Right lobe of liver (tissue), 6 donors: Measurements from ENCODE around the gene ZBTB4. TPM values are rescaled to one million over a fixed set of nuclear protein-coding genes. Genes with fewer than 3 reads are reported as not detected.
A peak's percentile ranks its signal among the peaks of the same experiment; 100 is the strongest.

Experiments used
- ATAC-seq, 4 donors: fragments of 200-7000 bp; cut with Tn5 transposase; one replicate each; pipeline ENCODE4 v1.9.1; 2020; ENCODE audit warnings: mild to moderate bottlenecking in 4 of 4, moderate library complexity in 4 of 4
- DNase-seq, 3 donors: peaks; one replicate each; pipeline ENCODE4 v3.0.0-alpha.2; 2020
- H3K27ac ChIP-seq, 3 donors: fragments of 200-600 bp; one replicate each; pipeline ENCODE4 v1.8.0; 2022
- H3K27me3 ChIP-seq, 2 donors: fragments of 200-600 bp; one replicate each; pipeline ENCODE4 v1.8.0; 2022
- H3K36me3 ChIP-seq, 4 donors: fragments of 200-600 bp; sonication (generic) in 1 of 4; one replicate each; pipeline versions ENCODE4 v1.5.1 to v1.8.0; 2017 to 2022; ENCODE audit warnings: control low read depth in 1 of 4
- H3K4me1 ChIP-seq, 4 donors: fragments of 200-600 bp; sonication (generic) in 1 of 4; one replicate each; pipeline versions ENCODE4 v1.5.1 to v1.8.0; 2017 to 2022; ENCODE audit warnings: control low read depth in 1 of 4
- H3K4me3 ChIP-seq, 3 donors: fragments of 200-600 bp; one replicate each; pipeline ENCODE4 v1.8.0; 2022
- H3K9me3 ChIP-seq, 4 donors: fragments of 200-600 bp; sonication (generic) in 1 of 4; one replicate each; pipeline versions ENCODE4 v1.5.1 to v1.8.0; 2017 to 2022; ENCODE audit warnings: control low read depth in 1 of 4
- CTCF ChIP-seq, 4 donors: fragments of 200-600 bp in 3 of 4; fragments of 450-650 bp in 1 of 4; IDR thresholded peaks; one replicate each; pipeline versions ENCODE4 v1.5.1 to v1.8.0; 2016 to 2022; ENCODE audit warnings: antibody characterized with exemption in 4 of 4, mild to moderate bottlenecking in 2 of 4
- POLR2A ChIP-seq: fragments of 450-650 bp; IDR thresholded peaks from one replicate; pipeline ENCODE4 v1.6.1; 2017; ENCODE audit warnings: antibody characterized with exemption, mild to moderate bottlenecking
- WGBS: methylation state at CpG from one replicate; pipeline ENCODE4 v1.1.6; 2018; ENCODE audit warnings: low coverage, low lambda C conversion rate; ENCODE audit not compliant: insufficient coverage; ENCODE audit errors: missing lambda C conversion rate; 5-methylcytosine and 5-hydroxymethylcytosine counted together
- intact Hi-C, 2 donors: fragments of 100-400 bp; cut with DNase I; formaldehyde crosslinking; loops; one replicate each; pipeline versions ENCODE4 v1.11.2 to v1.14.1; 2022
- total RNA-seq, 6 experiments: library from RNA; depleted of rRNA in 2 of 6; stranded (reverse); fragments of >200 nt in 2 of 6; fragmentation: NEBNext Ultra II Directional in 3 of 6; extraction: Animal tissue kit (Norgen Biotek cat#: 25700) in 3 of 6; gene quantifications; one replicate each; pipeline versions ENCODE4 v1.1.0 to v1.2.4, GENCODE V29; 2016 to 2023
- donor health status: DM: no; HTN: yes; CAD: no.
- donor health status: DM: no; HTN: no; CAD: no.
- donor health status: DM: no; HTN: no; CAD: no.
- donor health status: DM: no; HTN: yes; CAD: no.
- donor health status: DM: no; HTN: yes; CAD: no.

Gene ZBTB4
- total RNA-seq, 6 experiments from 2014 or later = 5.7 to 10.5 (median 7.9) TPM

GRCh38 chr17:7513850-7514419 lies 34.5 kb upstream of the ZBTB4 start:
- intact Hi-C loops = loop anchor here (5.0 to 10.0 kb wide), 3 partner anchors 48 to 159 kb away; partner anchors contain the start of genes SENP3 (in 2 of the 2), KCTD11 (in 1 of the 2) and TMEM95 (in 1 of the 2)
- WGBS = 75% methylated on average over 17 of the region's 17 CpGs
- no peak overlapping the region for H3K27ac ChIP-seq
- DNase-seq = no peak
- H3K4me1 ChIP-seq = peaks cover 0 to 11% (median 0%) of the 10 kb centered on the region in 4 donors
- H3K9me3 ChIP-seq = no peaks in the 10 kb centered on the region
- no peak overlapping the region for H3K4me3 ChIP-seq
- ATAC-seq = peak in 1 of 4 donors; percentile 14
- no peaks in the 10 kb centered on the region for H3K27me3 ChIP-seq
- TF ChIP-seq POLR2A = no peak
- no peak for TF ChIP-seq CTCF (IDR thresholded peaks at IDR 0.05)
- H3K36me3 ChIP-seq = peaks cover 3 to 46% (median 19%) of the 10 kb centered on the region in 4 donors

- no peak for TF ChIP-seq POLR2A
- DNase-seq (no peak), ATAC-seq (peak in 1 of 4 donors; percentile 6)
- peaks cover 4 to 55% (median 29%) of the 10 kb centered on the region in 4 donors for H3K36me3 ChIP-seq
- peaks cover 0 to 11% (median 0%) of the 10 kb centered on the region in 4 donors for H3K4me1 ChIP-seq
- intact Hi-C loops = loop anchor here (5.0 to 10.0 kb wide), 3 partner anchors 49 to 158 kb away; partner anchors contain the start of genes SENP3 (in 2 of the 2), KCTD11 (in 1 of the 2) and TMEM95 (in 1 of the 2)
- H3K27ac ChIP-seq = no peak overlapping the region
- no peaks in the 10 kb centered on the region for H3K9me3 ChIP-seq
- H3K27me3 ChIP-seq = no peaks in the 10 kb centered on the region
- no peak overlapping the region for H3K4me3 ChIP-seq
- 76% methylated on average over 16 of the region's 20 CpGs for WGBS
Observed at GRCh38 chr17:7512824-7513540, 33.6 kb upstream of the ZBTB4 start.

- Histone ChIP-seq H3K9me3 (no peaks in the 10 kb centered on the region), H3K27ac (no peak overlapping the region), H3K36me3 (peaks cover 4 to 63% (median 34%) of the 10 kb centered on the region in 4 donors), H3K4me3 (no peak overlapping the region), H3K27me3 (no peaks in the 10 kb centered on the region), H3K4me1 (peaks cover 0 to 11% (median 0%) of the 10 kb centered on the region in 4 donors)
- DNase-seq (no peak), ATAC-seq (no peak)
- 81% methylated on average over 5 of the region's 15 CpGs for WGBS
- TF ChIP-seq CTCF (IDR thresholded peaks at IDR 0.05) (no peak), POLR2A (no peak)
- intact Hi-C loops = loop anchor here (5.0 to 10.0 kb wide), 3 partner anchors 50 to 157 kb away; partner anchors contain the start of genes SENP3 (in 2 of the 2), KCTD11 (in 1 of the 2) and TMEM95 (in 1 of the 2)
Observed at GRCh38 chr17:7512105-7512504, 32.7 kb upstream of the ZBTB4 start.

- peaks cover 4 to 71% (median 39%) of the 10 kb centered on the region in 4 donors for H3K36me3 ChIP-seq
- ATAC-seq (no peak), DNase-seq (no peak)
- 46% methylated on average over 4 of the region's 10 CpGs for WGBS
- H3K4me3 ChIP-seq = no peak overlapping the region
- no peak overlapping the region for H3K27ac ChIP-seq
- TF ChIP-seq POLR2A (no peak), CTCF (IDR thresholded peaks at IDR 0.05) (no peak)
- no peaks in the 10 kb centered on the region for H3K9me3 ChIP-seq
- peaks cover 0 to 11% (median 0%) of the 10 kb centered on the region in 4 donors for H3K4me1 ChIP-seq
- no peaks in the 10 kb centered on the region for H3K27me3 ChIP-seq
- intact Hi-C loops = loop anchor here (5.0 to 10.0 kb wide), 3 partner anchors 51 to 156 kb away; partner anchors contain the start of genes SENP3 (in 2 of the 2), KCTD11 (in 1 of the 2) and TMEM95 (in 1 of the 2)
Observed at GRCh38 chr17:7511108-7511507, 31.7 kb upstream of the ZBTB4 start.
